ENCODE results near the gene MRPL49. TPM values are rescaled to one million over a fixed set of nuclear protein-coding genes. Genes with fewer than 3 reads are reported as not detected.
"Not testable (repeated sequence)": the region's sequence is repeated elsewhere in the genome, so short reads cannot be mapped to it uniquely, and the experiment has no call there.

MRPL49 gene
- total RNA-seq, 1 experiment from 2014 or later, result 91.0 TPM

- BruUV-seq (replicated peaks), result no TSS peak
- Histone ChIP-seq H3K27me3 (replicated peaks; ENCODE audit: insufficient read depth, low read depth, low read length, poor library complexity) (no peaks in the 10 kb centered on the region), H3K27ac (ENCODE audit: low read depth, low read length, poor library complexity, severe bottlenecking) (no peak overlapping the region), H3K9me3 (ENCODE audit: low read depth, low read length, poor library complexity, severe bottlenecking) (no peaks in the 10 kb centered on the region), H3K36me3 (ENCODE audit: insufficient read depth, low read length, poor library complexity, severe bottlenecking) (peaks cover 41% of the 10 kb centered on the region), H3K4me3 (ENCODE audit: low read depth, low read length, poor library complexity, severe bottlenecking) (peak overlapping the region; percentile 95), H3K4me1 (ENCODE audit: insufficient read depth, low read length, poor library complexity, severe bottlenecking) (peaks cover 23% of the 10 kb centered on the region)
- intact Hi-C loops (cut with micrococcal nuclease; ENCODE audit: unreplicated experiment), result loop anchor here (5.0 to 10.0 kb wide), 3 partner anchors 91 to 333 kb away; partner anchors contain the start of gene SNX15
- ChIA-PET CTCF (interaction anchor here (0.8 to 1.0 kb wide), 2 partner anchors 17 to 270 kb away, joined by 3 to 7 read pairs; no protein-coding TSS in a partner anchor), POLR2A (ENCODE audit: low non-redundant PET) (no interaction called here)
- TF ChIP-seq CTCF (conservative IDR thresholded peaks at IDR 0.05; ENCODE audit: low read depth, low read length) (no peak), EZH2 (IDR thresholded peaks at IDR 0.05; ENCODE audit: borderline replicate concordance, low read depth, low read length, poor library complexity, severe bottlenecking) (no peak)
- DNase-seq (ENCODE audit: low spot score), result no peak
Observed at GRCh38 chr11:65118097-65118837, 3.9 kb upstream of the MRPL49 start.

GRCh38 chr11:65118891-65119669, 3.0 kb upstream of the MRPL49 start:
- BruUV-seq (replicated peaks); H3K4me3 ChIP-seq (ENCODE audit: low read depth, low read length, poor library complexity, severe bottlenecking); DNase-seq (ENCODE audit: low spot score); H3K9me3 ChIP-seq (ENCODE audit: low read depth, low read length, poor library complexity, severe bottlenecking); CTCF ChIA-PET; H3K27ac ChIP-seq (ENCODE audit: low read depth, low read length, poor library complexity, severe bottlenecking); H3K27me3 ChIP-seq (replicated peaks; ENCODE audit: insufficient read depth, low read depth, low read length, poor library complexity); POLR2A ChIA-PET (ENCODE audit: low non-redundant PET): not testable (repeated sequence)
- peaks cover 20% of the 10 kb centered on the region for H3K4me1 ChIP-seq (ENCODE audit: insufficient read depth, low read length, poor library complexity, severe bottlenecking)
- H3K36me3 ChIP-seq (ENCODE audit: insufficient read depth, low read length, poor library complexity, severe bottlenecking), result peaks cover 41% of the 10 kb centered on the region
- intact Hi-C loops (cut with micrococcal nuclease; ENCODE audit: unreplicated experiment), result loop anchor here (5.0 to 10.0 kb wide), 3 partner anchors 92 to 334 kb away; partner anchors contain the start of gene SNX15

DNA sequence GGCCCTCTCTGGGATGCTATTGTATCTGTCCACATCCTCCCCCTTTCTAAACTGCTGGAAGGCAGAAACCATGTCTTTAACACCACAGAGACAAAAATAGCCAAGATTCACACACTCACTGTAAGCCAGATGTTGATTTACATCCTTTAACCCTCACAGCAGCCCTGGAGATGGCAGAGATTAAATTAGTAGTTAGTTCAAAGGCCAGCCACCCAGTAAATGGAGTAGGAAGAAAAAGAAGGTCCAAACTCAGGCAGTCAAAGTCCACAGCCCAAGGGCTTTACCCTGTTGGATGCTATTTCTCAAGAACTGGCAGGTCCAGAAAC, 2.5 kb upstream of the MRPL49 start:
- Histone ChIP-seq H3K27ac (ENCODE audit: low read depth, low read length, poor library complexity, severe bottlenecking) (no peak overlapping the region), H3K36me3 (ENCODE audit: insufficient read depth, low read length, poor library complexity, severe bottlenecking) (peaks cover 43% of the 10 kb centered on the region), H3K4me3 (ENCODE audit: low read depth, low read length, poor library complexity, severe bottlenecking) (no peak overlapping the region), H3K9me3 (ENCODE audit: low read depth, low read length, poor library complexity, severe bottlenecking) (no peaks in the 10 kb centered on the region), H3K4me1 (ENCODE audit: insufficient read depth, low read length, poor library complexity, severe bottlenecking) (peaks cover 20% of the 10 kb centered on the region), H3K27me3 (replicated peaks; ENCODE audit: insufficient read depth, low read depth, low read length, poor library complexity) (no peaks in the 10 kb centered on the region)
- TF ChIP-seq CTCF (conservative IDR thresholded peaks at IDR 0.05; ENCODE audit: low read depth, low read length), result no peak
- TF ChIP-seq EZH2 (IDR thresholded peaks at IDR 0.05; ENCODE audit: borderline replicate concordance, low read depth, low read length, poor library complexity, severe bottlenecking), result no peak
- DNase-seq (ENCODE audit: low spot score), result no peak
- ChIA-PET POLR2A (ENCODE audit: low non-redundant PET) (no interaction called here), CTCF (no interaction called here)
- no TSS peak for BruUV-seq (replicated peaks)
- intact Hi-C loops (cut with micrococcal nuclease; ENCODE audit: unreplicated experiment), result loop anchor here (5.0 to 10.0 kb wide), 3 partner anchors 92 to 335 kb away; partner anchors contain the start of gene SNX15

All from A673 (cell line).